Stimulated activated CD4-positive, alpha-beta T cell treated with anti-CD3 and anti-CD28 coated beads, Interleukin-12 subunit alpha, Interleukin-12 subunit beta, amount 100 ng/mL, for 48 hours (primary cell): ENCODE results near the gene AKAP13.
"Not testable (repeated sequence)": the region's sequence is repeated elsewhere in the genome, so short reads cannot be mapped to it uniquely, and the experiment has no call there.

Experiments
- DNase-seq, 3 donors: peaks; one replicate each; pipeline ENCODE4 v3.0.0-alpha.2; 2020; ENCODE audit warnings: low read depth in 2 of 3, low spot score in 1 of 3

Gene AKAP13

DNA sequence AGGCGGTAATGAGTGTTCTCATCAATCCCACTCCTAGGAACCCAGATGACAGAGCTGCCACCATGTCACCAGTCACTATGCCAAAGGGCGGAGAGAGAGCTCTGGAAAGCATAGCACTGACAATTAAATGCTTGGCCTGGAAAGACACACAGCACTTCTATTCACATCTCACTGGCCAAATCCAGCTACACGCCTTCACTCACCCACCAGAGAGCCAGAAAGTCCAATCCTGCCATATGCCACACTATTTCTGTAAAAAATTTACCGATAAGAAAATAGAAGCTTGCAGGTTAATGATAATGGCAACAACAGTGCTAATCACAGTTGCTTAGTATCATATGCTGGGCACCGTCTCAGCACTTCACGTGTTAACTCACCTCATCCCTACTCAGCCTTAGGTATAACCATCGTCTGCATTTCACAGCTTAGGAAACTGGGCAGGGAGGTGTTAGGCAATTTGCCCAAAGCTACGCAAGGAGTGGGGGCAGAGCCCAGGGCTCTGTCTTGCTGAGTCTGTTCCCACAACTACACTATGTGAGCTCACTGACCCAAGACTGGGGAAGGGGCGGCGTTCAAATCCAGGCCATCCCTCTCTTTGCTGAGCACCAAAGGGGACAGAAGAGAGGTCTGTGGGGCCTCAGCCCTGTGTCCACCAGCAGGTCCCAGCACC lies 397.8 kb downstream of the AKAP13 start:
- no peak for DNase-seq

DNA sequence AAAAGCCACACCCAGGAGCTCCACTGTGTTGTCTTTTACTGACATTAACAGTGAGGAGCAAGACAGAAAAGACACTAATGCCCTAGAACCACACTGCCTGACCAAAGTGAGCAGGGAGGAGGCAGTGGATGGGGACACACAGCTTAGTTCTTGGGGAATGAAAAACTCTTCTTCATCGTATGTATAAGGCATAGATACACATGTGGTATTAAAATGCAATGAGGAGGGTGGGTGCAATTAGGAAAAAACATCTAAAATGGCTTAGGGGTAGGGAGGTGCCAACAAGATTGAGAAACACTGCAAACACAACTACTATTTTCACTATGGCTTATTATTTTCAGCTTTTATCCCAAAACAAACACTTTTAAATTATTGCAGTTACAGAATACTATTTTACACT lies 398.8 kb downstream of the AKAP13 start:
- no peak for DNase-seq

DNA sequence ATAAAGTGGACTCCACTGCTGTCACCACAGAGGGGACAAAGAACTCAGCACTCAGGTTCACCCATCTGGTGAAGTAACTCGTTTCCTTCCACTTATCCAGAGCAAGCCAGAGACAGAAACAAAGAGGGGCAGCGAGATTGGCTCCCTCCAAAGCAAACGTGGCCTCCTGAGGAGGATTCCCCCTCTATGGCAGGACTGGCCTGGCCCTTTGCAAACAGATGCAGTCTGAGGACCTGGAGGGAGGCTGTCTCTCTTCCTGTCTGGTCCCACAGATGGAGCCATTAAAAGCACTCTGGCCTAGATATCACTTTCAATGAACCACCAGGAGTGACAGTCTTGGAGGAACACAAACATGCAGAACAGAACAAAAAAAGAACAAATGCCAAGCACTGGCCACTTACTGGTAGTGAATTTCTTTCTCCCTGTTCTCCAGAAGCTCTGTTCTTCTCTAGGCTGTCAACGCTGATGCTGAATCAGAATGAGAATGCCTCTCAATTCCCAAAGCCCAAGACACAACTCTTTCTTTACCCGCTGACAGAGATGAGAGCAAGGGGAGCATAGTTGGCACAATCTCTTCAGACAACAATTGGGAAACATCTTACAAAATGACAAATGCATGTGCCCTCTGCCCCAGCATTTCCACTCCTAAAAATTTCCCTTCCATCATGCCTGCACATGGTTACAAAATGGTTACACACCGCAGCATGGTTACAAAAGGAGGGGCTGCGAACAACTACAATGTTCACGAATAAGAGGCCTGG lies 400.0 kb downstream of the AKAP13 start:
- no peak for DNase-seq

DNA sequence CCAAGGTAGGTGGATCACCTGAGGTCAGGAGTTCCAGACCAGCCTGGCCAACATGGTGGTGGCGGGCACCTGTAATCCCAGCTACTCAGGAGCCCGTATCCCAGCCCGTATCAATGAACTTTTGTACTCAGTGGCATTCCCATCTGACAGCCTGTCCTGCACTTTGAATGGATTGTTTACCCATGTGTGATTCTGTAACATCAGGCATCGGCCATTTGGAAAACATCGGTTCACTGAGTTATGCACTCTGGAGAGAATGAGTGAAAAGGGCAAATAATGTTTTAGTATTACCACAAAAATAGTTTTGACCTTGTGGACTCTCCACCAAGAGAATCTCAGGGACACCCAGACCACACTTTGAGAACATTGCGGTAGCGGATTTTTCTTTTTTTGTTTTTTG lies 400.7 kb downstream of the AKAP13 start:
- DNase-seq, result no peak

DNA sequence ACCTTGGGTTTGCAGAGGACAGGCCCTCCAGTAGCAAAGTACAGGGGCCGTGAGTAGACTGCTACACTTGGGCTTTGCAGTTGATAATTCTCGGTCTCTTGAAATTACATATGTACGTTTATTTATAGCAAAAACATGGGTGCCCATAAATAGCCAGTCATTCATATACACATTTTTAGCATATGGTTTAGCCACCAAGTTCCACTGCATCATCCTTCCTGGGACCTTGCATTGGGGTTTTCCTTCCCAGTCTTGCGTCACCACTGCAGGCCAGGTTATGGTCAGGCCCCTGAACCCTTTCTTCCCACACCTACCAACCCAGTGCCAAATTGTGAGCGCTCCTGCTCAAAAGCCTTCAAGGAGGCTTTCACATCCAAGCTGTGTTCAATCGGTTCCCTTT lies 401.7 kb downstream of the AKAP13 start:
- no peak for DNase-seq

DNA sequence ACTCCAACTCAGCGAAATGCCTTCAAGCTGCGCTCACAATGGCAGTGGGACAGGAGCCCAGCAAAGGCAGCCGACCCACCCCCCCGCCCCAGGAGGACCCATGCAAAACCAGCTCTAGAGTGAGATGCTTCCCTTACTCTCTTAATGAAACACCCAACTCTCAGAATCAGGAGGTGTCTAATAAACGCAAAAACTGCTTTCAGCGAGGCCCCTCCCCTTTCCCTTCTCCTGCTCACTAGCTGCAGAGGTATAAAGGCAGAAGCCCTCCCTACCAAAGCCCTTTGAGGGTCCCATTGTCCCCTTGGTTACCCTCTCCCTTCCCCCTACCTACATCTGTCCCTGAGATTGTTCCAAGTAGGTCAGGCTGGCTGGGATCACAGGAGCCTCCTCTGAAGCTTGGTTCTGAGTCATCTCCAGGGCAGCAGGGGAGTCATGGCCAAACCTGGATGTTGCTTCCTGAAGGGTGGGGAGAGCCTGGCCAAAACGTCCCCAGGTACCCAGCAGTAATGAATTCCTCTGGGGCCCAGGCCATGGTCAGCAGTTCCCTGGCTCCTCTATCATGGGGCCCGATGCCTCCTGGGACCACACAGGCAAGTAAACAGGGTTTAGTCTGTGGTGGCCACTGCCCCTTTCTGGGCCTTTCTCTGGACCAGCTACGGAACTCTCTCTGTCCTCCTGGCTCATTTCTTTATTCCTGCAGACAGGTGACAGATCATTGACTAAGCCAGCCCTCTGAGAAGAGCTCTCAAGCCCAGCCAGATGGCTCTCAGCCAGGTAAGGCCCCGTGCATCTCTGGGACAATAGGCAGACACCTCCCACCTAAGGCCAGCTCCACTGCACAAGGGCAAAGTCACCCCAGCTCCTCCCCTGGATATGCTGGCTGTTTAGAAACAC lies 405.7 kb downstream of the AKAP13 start:
- DNase-seq, result no peak

DNA sequence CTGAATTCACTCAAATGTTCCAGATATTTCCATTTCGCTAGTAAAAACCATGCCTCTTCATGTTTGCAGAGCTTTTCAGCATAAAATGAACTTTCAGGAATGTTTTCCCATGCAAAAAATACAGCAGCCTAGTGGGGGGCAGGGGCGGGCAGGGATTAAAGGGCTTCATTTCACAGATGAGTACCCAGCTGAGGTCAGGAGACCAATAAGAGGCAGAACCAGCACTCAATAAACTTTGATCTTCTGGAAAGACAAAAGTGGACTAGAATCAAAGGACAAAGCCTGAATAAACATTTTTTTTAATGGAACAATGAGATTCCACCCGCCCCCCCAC lies 406.3 kb downstream of the AKAP13 start:
- no peak for DNase-seq

DNA sequence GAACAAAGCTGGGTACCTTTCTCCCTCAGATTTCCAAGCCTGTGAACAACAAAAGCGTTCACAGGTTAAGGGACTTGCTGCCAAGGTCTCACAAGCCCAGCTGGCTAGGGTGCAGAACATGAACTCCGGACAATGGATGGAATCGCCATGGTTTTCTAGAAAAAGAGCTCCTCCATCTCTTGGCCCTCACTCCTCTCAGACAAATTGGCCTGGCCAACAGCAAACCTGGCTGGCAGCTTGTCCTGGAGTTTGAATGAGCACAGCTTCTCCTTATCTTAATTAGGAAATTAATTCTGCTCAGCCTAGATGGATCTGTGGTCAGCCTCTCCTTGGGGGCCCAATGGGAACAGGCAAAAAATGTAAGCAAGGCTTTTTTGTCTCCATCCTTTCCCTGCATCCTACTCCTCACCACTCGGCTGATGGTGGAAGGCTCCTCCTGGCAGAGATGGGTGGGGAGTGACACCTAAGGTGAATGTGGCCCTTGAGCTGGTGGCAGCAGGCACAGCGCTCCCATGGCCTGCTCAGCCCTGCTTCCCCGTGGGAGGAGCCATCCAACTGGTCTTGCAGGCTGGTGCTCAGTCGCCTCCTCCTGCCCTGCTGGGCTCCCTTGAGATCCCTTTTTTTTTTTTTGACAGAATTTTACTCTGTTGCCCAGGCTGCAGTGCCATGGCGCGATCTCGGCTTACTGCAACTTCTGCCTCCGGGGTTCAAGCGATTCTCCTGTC lies 408.5 kb downstream of the AKAP13 start:
- no peak for DNase-seq

DNA sequence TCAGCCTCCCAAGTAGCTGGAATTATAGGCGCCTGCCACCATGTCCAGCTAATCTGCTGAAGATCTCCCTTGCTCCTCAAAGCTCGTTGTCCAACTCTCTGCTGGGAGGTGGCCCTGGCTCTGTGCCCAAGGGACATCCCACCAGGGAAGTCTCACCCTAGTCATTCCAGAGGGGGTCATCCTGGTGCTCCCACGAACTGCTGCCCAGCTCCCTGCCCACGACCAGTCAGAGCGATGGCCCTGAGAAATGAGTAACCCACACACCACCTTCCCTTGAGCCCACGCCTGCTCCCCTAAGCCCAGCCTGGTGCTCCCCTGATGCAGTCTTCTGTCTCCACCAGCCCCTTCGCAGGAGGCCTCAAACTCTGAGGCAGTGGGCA lies 409.1 kb downstream of the AKAP13 start:
- DNase-seq, result no peak

DNA sequence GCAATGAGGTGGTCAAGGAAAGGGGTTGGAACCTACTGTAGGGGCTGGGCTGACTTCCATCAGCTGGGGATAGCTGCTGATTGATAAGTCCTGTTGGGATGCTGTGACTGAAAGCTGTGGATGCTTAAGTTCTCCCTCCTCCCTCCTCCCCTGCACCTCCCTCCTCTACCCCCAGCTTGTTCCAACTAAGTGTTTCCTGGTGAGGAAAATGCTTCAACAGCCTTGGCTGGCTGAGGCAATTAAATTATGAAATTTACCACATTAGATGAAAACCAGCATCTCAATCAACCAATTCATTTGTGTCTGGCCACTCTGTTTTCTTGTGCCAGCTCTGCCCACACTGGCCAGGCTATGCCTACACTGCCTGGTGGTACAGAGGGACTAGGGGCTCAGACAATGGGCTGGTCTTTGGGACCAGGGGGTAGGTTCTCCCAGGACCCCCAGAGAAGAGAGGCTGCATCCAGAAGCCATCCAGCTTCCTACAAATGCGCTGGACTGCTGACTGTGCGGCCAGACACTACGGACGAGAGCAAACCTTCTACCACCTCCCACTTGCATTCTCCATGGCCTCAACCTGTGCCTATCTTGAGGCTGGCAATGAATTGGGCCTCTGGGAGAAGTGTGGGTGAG lies 411.8 kb downstream of the AKAP13 start:
- no peak for DNase-seq

DNA sequence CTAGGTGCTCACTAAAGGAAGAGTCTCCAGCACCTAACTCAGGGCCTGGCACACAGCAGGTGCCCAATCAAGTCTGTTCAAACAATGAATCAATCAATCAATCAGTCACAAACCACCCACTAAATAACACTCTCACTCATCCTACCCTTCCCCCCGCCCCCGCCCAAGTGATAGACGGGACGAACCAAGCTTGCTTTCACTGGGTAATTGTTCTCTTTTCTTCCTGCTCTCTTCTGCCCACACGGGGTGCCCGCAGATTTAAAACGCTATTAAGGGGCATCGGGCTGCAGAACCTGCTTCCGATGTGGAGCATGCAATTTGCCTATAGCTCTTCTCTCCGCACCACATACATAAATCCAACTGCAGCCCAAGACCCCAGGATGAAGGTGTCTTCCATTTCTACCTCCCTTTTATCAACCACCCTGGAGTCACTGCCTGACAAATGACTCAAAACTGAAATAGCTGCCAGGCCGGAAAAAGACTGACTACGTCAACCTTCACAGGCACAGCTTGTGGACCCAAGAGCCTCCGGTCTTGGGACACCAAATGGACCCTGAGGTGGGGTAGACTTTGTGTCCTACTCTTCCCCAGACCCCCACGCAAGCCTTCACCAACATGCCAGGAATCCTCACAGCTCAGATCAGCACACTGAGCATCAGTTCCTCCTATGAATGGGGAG lies 412.6 kb downstream of the AKAP13 start:
- peak in 1 of 3 donors; percentile 34 for DNase-seq

DNA sequence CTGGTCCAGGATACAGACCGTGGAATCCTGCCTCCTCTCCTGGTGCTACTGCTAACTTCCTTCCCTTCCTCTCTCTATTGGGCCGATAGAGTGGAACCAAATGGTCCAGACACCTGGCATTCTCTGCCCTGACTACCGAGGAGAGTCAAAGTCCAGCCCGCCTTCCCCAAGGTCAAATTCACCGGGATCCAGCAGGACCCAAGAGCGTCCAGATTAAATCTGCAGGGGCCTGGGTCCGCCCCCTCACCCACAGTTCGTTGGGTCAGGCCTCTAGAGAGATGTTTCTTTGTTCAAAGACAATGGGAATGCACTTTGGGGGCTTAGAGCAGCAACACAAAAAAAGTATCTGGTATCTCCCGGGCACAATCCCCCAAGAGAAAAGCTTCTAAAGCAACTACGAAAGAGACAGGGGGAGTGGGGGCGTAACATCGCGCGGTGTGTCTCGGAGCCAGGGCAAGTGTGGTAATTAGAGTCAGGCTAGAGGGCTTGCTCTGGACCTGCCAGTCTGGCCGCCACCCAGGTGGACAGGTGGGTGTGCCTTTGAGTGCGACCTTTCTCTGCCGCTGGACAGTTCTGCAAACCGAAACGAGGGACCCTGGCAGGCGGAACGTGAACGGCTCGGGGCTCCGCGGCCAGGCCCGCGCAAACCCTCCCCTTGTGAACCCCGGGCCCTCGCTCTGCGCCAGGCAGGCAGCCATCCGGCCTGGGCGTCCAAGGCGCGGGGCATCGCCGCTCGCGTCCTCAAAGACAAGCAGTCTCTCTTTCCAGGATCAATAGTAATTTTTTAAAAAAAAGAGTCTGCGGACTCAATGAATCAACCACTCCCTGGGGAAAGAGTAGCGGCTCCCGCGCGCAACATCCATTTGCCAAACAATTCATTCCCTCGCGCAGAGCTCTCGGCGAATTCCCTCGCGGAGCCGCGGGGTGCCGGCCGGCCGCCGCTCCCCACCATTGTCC lies 413.5 kb downstream of the AKAP13 start:
- peak in 2 of 3 donors; percentile 24 to 29 for DNase-seq

DNA sequence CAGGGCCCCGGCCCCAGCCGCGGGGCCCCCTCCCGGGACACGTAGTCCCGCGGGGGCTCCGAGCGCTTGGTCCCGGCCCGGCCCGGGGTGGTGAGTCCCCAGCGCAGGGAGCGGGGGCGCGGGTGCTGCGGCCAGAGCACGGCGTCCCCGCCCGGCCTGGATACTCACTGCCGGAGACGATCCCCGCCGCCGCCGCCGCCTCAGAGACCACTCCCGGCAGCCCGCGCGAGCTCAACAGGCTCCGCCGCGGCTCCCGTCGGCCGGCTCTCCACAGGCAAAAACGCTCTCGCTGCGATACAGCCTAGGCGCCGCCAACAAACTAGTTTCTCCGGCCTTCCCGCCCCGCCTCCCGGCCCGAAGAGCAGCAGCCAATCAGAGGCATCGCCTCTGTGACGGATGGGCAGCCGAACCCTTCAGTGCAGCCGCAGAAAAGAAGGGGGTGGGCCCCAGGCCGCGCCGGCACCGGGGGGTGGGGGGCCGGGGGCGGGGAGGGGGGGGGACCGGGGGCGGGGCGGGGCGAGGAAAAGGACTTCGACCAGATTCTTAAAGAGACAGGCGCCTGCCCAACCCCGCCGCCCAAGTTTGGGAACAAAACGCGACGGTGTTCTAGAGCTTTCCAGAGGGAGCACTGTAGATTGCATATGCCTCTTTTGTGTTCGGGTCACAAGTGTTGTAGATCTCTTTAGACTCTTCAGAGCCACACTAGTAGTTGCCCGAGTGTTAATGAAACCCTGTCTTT lies 414.4 kb downstream of the AKAP13 start, which contains the start of gene KLHL25:
Gene KLHL25 (minus strand): TSS at position 328 of the 739 bp plus-strand sequence. CDS start 25,115 bp downstream, outside the sequence.
- peak; percentile 76 to 85 (median 84) for DNase-seq

DNA sequence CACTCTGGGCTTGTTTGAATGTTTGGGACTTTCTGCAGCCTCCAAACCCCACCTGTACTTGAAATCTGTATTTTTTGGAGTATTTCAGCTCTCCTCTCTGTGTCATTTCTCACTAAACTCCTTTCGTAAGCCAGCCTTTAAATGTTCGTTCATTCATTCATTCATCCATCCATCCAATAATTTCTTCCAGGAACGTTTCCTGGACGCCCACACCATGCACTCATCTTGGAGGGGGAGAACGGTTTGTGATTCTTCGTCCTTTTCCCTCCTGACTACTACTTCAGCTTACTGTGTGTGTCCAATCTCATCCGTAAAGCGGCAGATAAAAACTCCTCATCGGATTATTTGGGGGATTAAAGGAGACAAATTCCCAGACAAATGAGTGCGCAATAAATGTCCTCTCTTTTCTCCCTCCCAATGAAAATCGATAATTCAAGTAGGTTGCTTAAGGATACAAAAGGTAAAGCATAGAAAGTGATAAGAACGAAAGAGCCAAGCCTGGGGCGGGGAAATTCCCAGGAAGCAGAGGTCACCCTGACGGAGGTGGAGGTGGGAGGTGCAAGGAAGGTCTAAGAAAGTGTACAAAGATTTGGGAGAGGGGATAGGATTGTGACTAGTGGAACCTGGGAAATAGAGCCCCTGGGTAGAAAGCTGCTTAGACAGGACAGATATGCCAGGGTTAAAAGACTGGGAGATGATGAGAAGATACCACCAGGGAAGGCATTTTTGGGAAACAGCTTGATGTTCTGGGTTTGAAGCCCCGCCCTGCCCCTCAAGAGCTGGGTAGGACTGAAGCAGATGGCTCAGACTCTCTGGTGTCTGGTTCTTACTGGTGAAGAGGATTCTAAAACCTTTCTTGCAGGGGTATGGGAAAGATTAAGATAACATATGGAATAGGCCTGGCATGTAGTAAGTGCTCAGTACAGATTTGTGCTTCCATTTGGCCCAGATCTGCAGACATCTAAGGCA lies 415.2 kb downstream of the AKAP13 start:
- DNase-seq, result no peak

DNA sequence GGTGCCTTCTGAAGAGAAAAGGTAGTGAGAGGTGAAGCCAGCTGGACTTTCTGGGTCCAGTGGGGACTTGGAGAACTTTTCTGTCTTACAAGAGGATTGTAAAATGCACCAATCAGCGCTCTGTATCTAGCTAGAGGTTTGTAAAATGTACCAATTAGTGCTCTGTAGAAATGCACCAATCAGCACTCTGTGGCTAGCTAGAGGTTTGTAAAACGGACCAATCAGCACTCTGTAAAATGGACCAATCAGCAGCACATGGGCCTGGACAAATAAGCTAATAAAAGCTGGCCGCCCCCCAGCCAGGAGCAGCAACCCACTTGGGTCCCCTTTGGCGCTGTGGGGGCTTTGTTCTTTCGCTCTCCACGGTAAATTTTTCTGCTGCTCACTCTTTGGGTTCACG lies 416.0 kb downstream of the AKAP13 start:
- not testable (repeated sequence) for DNase-seq
